Subcutaneous abdominal adipose tissue (tissue), 5 donors: ENCODE data around the gene SYCP2L.

Experiments used
- H3K27ac ChIP-seq: one replicate; pipeline ENCODE4 v1.7.0; 2013; ENCODE audit warnings: low read depth, mild to moderate bottlenecking, inconsistent platforms, low read length, moderate library complexity
- H3K27me3 ChIP-seq, 5 donors: one replicate each; pipeline ENCODE4 v1.7.0; 2013; ENCODE audit warnings: low read length in 5 of 5, inconsistent platforms in 1 of 5; ENCODE audit not compliant: control insufficient read depth in 5 of 5, insufficient read depth in 4 of 5
- H3K36me3 ChIP-seq, 5 donors: one replicate each; pipeline ENCODE4 v1.7.0; 2013; ENCODE audit warnings: low read length in 5 of 5; ENCODE audit not compliant: control insufficient read depth in 5 of 5, insufficient read depth in 5 of 5
- H3K4me1 ChIP-seq, 5 donors: one replicate each; pipeline ENCODE4 v1.7.0; 2013; ENCODE audit warnings: low read length in 5 of 5, mild to moderate bottlenecking in 3 of 5, moderate library complexity in 1 of 5; ENCODE audit not compliant: control insufficient read depth in 5 of 5, insufficient read depth in 5 of 5
- H3K4me3 ChIP-seq, 5 donors: one replicate each; pipeline ENCODE4 v1.7.0; 2013; ENCODE audit warnings: low read length in 5 of 5, low read depth in 1 of 5
- H3K9ac ChIP-seq, 5 donors: one replicate each; pipeline ENCODE4 v1.7.0; 2013; ENCODE audit warnings: low read length in 5 of 5, mild to moderate bottlenecking in 4 of 5, moderate library complexity in 3 of 5
- H3K9me3 ChIP-seq, 5 donors: one replicate each; pipeline ENCODE4 v1.7.0; 2013; ENCODE audit warnings: low read length in 5 of 5; ENCODE audit not compliant: control insufficient read depth in 5 of 5
- donor health status: healthy.
- donor health status: healthy.
- donor health status: healthy.
- donor health status: healthy.
- donor health status: healthy.

The SYCP2L gene

DNA sequence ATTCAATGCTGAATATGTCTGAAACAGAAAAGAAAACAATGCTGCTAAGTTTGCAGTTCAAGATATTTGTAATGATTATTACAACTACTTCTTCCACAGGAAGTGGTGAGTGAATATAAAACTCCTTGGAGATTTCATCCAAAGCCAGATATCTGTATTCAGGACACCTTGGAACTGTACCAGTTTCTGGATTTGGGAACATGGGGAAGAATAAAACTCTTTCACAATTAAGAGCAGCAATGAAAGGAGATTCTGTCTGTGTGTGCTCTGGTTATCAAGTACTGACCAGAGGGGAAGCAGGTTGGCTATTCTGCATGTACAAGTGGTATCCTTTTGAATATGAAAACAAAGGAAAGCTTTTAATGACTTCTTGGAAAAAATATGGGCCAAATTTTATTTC is 136.2 kb downstream of the SYCP2L start:
- no peak overlapping the region for H3K27ac ChIP-seq
- no peak overlapping the region for H3K4me3 ChIP-seq

More for the DNA sequence above, 136.2 kb downstream of the SYCP2L start:
- no peaks in the 10 kb centered on the region for H3K36me3 ChIP-seq
- no peaks in the 10 kb centered on the region for H3K27me3 ChIP-seq
- H3K4me1 ChIP-seq = peaks cover 0 to 22% (median 0%) of the 10 kb centered on the region in 5 donors
- H3K9ac ChIP-seq = no peak overlapping the region
- no peaks in the 10 kb centered on the region for H3K9me3 ChIP-seq
